ENCODE measurements around the gene HOXD10.

Gene HOXD10

GRCh38 chr2:176115883-176116813 is at the start of gene HOXD10:
Gene HOXD10, plus strand, starts transcription at chr2:176116778. Its CDS starts 56 bp downstream, at chr2:176116834.
- no peak for DNase-seq (ENCODE audit: low read depth)

- no peak for DNase-seq (ENCODE audit: low read depth)
Observed at GRCh38 chr2:176067589-176068418, 48.8 kb upstream of the HOXD10 start.

GRCh38 chr2:176068419-176068832 is 48.2 kb upstream of the HOXD10 start:
- no peak for DNase-seq (ENCODE audit: low read depth)

GRCh38 chr2:176071330-176072291 is 45.0 kb upstream of the HOXD10 start:
- no peak for DNase-seq (ENCODE audit: low read depth)

GRCh38 chr2:176072292-176072669 is 44.3 kb upstream of the HOXD10 start:
- no peak for DNase-seq (ENCODE audit: low read depth)

GRCh38 chr2:176072951-176073904 is 43.4 kb upstream of the HOXD10 start:
- DNase-seq (ENCODE audit: low read depth) = no peak

GRCh38 chr2:176074919-176075425 is 41.6 kb upstream of the HOXD10 start:
- DNase-seq (ENCODE audit: low read depth) = no peak

GRCh38 chr2:176075481-176075880 is 41.1 kb upstream of the HOXD10 start:
- no peak for DNase-seq (ENCODE audit: low read depth)

GRCh38 chr2:176076063-176076462 is 40.5 kb upstream of the HOXD10 start:
- DNase-seq (ENCODE audit: low read depth) = no peak

- DNase-seq (ENCODE audit: low read depth) = no peak
Observed at GRCh38 chr2:176076796-176077195, 39.8 kb upstream of the HOXD10 start.

- DNase-seq (ENCODE audit: low read depth) = no peak
Observed at GRCh38 chr2:176078541-176079284, 37.9 kb upstream of the HOXD10 start.

- DNase-seq (ENCODE audit: low read depth) = no peak
Observed at GRCh38 chr2:176079285-176079830, 37.2 kb upstream of the HOXD10 start.

GRCh38 chr2:176079831-176080539 is 36.6 kb upstream of the HOXD10 start:
- peak; percentile 14 for DNase-seq (ENCODE audit: low read depth)

GRCh38 chr2:176080540-176081375 is 35.8 kb upstream of the HOXD10 start:
- no peak for DNase-seq (ENCODE audit: low read depth)

- no peak for DNase-seq (ENCODE audit: low read depth)
Observed at GRCh38 chr2:176081376-176081836, 35.2 kb upstream of the HOXD10 start.

GRCh38 chr2:176081837-176082524 is 34.6 kb upstream of the HOXD10 start:
- no peak for DNase-seq (ENCODE audit: low read depth)

- DNase-seq (ENCODE audit: low read depth) = no peak
Observed at GRCh38 chr2:176082525-176082823, 34.1 kb upstream of the HOXD10 start.

Data from iris pigment epithelial cell (primary cell).